Left kidney (tissue), 1 donor: ENCODE results near the gene COL5A1. TPM values are rescaled to one million over a fixed set of nuclear protein-coding genes. Genes with fewer than 3 reads are reported as not detected.

Experiments used
- polyA plus RNA-seq: library from polyadenylated mRNA; unstranded; fragments of 120-200 nt; gene quantifications from one replicate; pipeline ENCODE4 v1.2.1, GENCODE V29; 2013; ENCODE audit not compliant: insufficient read length

COL5A1 gene
- polyA plus RNA-seq, 1 donor, result 77.3 TPM

Other genes with a start within 250 kb of the COL5A1 start
- 0.48 TPM for gene FCN2, start 239.0 kb downstream of the COL5A1 start, polyA plus RNA-seq